Mammary epithelial cell (primary cell): ENCODE data around the gene ZBTB17.

Experiments used
- CTCF ChIP-seq, 2 donors: IDR thresholded peaks in 1 of 2; conservative IDR thresholded peaks in 1 of 2; 2 replicates each; pipeline ENCODE4 v1.5.1; 2011 to 2012; ENCODE audit warnings: inconsistent platforms in 2 of 2, low read length in 2 of 2, mild to moderate bottlenecking in 2 of 2, control low read depth in 1 of 2, low read depth in 1 of 2; ENCODE audit not compliant: insufficient read depth in 1 of 2; ENCODE audit errors: extremely low read depth in 1 of 2
- EZH2 ChIP-seq: IDR thresholded peaks from 2 replicates; pipeline ENCODE4 v1.6.1; 2012; ENCODE audit warnings: low read length, inconsistent platforms, borderline replicate concordance

- TF ChIP-seq CTCF (conservative IDR thresholded peaks at IDR 0.05 in 1 of 2, IDR thresholded peaks at IDR 0.05 in 1 of 2; ENCODE audit: extremely low read depth in 1 of 2, insufficient read depth in 1 of 2, low read depth in 1 of 2, low read length in 2 of 2) (no peak), EZH2 (no peak)
These were observed 1.0 kb downstream of the ZBTB17 start for GRCh38 chr1:15974855-15975254.
